TTC549 (cell line): ENCODE data around the gene ERVK3-1.

ENCODE experiments used
- FAIRE-seq: peaks from 2 replicates; lab custom pipeline; 2012; peaks lifted over from hg19 to GRCh38; lab: Jason Lieb, UNC

The ERVK3-1 gene

DNA sequence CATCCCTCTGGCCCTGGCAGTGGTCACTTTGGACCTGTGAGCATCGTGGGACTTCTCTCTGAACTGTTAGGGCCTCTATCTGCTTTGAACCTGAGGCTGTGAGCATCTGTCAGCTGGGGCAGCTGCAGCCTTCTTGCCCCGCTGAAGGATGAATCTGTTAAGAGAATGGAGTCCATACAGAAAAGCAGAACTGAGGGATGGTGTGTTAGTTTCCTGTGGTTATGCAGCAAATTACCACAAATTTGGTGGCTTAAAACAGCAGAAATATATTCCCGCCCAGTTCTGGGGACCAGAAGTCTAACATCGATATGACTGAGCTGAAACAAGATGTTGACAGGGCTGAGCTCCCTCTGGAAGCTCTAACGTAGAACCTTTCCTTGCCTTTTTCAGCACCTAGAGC is 59.0 kb downstream of the ERVK3-1 start:
- no peak for FAIRE-seq
